ENCODE measurements around the gene ZSCAN4. TPM values are rescaled to one million over a fixed set of nuclear protein-coding genes. Genes with fewer than 3 reads are reported as not detected.

Gene ZSCAN4
- total RNA-seq, 1 experiment from 2014 or later, result not detected

GRCh38 chr19:57682226-57682766 lies 13.6 kb downstream of the ZSCAN4 start:
- ChIA-PET POLR2A (interaction anchor here (0.9 kb wide), 1 partner anchor 234 kb away, joined by 5 read pairs; the partner anchor contains the start of gene ZNF417), CTCF (interaction anchor here (0.5 to 0.6 kb wide), 2 partner anchors 7 to 50 kb away, joined by 3 read pairs; partner anchors contain the start of gene ZNF211)
- TF ChIP-seq, protein P1, sequence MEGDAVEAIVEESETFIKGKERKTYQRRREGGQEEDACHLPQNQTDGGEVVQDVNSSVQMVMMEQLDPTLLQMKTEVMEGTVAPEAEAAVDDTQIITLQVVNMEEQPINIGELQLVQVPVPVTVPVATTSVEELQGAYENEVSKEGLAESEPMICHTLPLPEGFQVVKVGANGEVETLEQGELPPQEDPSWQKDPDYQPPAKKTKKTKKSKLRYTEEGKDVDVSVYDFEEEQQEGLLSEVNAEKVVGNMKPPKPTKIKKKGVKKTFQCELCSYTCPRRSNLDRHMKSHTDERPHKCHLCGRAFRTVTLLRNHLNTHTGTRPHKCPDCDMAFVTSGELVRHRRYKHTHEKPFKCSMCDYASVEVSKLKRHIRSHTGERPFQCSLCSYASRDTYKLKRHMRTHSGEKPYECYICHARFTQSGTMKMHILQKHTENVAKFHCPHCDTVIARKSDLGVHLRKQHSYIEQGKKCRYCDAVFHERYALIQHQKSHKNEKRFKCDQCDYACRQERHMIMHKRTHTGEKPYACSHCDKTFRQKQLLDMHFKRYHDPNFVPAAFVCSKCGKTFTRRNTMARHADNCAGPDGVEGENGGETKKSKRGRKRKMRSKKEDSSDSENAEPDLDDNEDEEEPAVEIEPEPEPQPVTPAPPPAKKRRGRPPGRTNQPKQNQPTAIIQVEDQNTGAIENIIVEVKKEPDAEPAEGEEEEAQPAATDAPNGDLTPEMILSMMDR (IDR thresholded peaks at IDR 0.05), result no peak
- TF ChIP-seq TCF7L2 (IDR thresholded peaks at IDR 0.05; ENCODE audit: low read depth, low read length) (no peak), POLR2AphosphoS5 (IDR thresholded peaks at IDR 0.05; ENCODE audit: low read depth, low read length) (no peak), SIN3A (IDR thresholded peaks at IDR 0.05; ENCODE audit: borderline replicate concordance, insufficient read depth, low read depth, low read length) (no peak)
- TF ChIP-seq, protein P2, sequence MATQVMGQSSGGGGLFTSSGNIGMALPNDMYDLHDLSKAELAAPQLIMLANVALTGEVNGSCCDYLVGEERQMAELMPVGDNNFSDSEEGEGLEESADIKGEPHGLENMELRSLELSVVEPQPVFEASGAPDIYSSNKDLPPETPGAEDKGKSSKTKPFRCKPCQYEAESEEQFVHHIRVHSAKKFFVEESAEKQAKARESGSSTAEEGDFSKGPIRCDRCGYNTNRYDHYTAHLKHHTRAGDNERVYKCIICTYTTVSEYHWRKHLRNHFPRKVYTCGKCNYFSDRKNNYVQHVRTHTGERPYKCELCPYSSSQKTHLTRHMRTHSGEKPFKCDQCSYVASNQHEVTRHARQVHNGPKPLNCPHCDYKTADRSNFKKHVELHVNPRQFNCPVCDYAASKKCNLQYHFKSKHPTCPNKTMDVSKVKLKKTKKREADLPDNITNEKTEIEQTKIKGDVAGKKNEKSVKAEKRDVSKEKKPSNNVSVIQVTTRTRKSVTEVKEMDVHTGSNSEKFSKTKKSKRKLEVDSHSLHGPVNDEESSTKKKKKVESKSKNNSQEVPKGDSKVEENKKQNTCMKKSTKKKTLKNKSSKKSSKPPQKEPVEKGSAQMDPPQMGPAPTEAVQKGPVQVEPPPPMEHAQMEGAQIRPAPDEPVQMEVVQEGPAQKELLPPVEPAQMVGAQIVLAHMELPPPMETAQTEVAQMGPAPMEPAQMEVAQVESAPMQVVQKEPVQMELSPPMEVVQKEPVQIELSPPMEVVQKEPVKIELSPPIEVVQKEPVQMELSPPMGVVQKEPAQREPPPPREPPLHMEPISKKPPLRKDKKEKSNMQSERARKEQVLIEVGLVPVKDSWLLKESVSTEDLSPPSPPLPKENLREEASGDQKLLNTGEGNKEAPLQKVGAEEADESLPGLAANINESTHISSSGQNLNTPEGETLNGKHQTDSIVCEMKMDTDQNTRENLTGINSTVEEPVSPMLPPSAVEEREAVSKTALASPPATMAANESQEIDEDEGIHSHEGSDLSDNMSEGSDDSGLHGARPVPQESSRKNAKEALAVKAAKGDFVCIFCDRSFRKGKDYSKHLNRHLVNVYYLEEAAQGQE (IDR thresholded peaks at IDR 0.05; ENCODE audit: insufficient read depth in 1 of 2, low read depth in 2 of 2, low read length in 1 of 2), result no peak
- Histone ChIP-seq H3K9me3 (ENCODE audit: control insufficient read depth, insufficient read depth, low read depth, low read length) (peaks cover 52% of the 10 kb centered on the region), H3K4me1 (ENCODE audit: control insufficient read depth, insufficient read depth, low read length) (no peaks in the 10 kb centered on the region), H3K4me3 (ENCODE audit: low read depth in 2 of 2, low read length in 2 of 2) (peak overlapping the region; percentile 79 to 87), H3K27me3 (ENCODE audit: control insufficient read depth, insufficient read depth, low read length) (no peaks in the 10 kb centered on the region), H3K36me3 (ENCODE audit: control insufficient read depth, insufficient read depth, low read length) (0 out of 2 replicates have a peak, but pooled peaks cover 6% of the 10 kb centered on the region), H3K27ac (ENCODE audit: low read length) (peak overlapping the region; percentile 80)
- in situ Hi-C loops (cut with HindIII; ENCODE audit: low pct_unique_long_range_greater_than_20kb, low sequenced_read_pairs), result no loop called here
- DNase-seq (ENCODE audit: low read depth, low spot score) (no peak), ATAC-seq (peak; percentile 65; the same call in 1 of the 2 replicates)
- BruUV-seq (replicated peaks), result no TSS peak
- intact Hi-C loops (cut with micrococcal nuclease; ENCODE audit: unreplicated experiment), result no loop called here

DNA sequence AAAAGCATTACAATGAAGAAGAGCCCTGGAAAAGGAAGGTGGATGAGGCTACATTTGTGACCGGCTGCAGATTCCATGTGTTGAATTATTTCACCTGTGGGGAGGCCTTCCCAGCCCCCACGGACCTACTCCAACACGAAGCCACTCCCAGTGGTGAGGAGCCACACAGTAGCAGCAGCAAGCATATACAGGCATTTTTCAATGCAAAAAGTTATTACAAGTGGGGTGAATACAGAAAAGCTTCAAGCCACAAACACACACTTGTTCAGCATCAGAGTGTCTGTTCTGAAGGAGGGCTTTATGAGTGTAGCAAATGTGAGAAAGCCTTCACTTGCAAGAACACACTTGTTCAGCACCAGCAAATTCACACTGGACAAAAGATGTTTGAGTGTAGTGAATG lies 18.0 kb downstream of the ZSCAN4 start:
- ATAC-seq (no peak), DNase-seq (ENCODE audit: low read depth, low spot score) (no peak)
- intact Hi-C loops (cut with micrococcal nuclease; ENCODE audit: unreplicated experiment) (no loop called here), in situ Hi-C loops (cut with HindIII; ENCODE audit: low pct_unique_long_range_greater_than_20kb, low sequenced_read_pairs) (no loop called here)
- TF ChIP-seq POLR2AphosphoS5 (IDR thresholded peaks at IDR 0.05; ENCODE audit: low read depth, low read length) (no peak), TCF7L2 (IDR thresholded peaks at IDR 0.05; ENCODE audit: low read depth, low read length) (no peak), SIN3A (IDR thresholded peaks at IDR 0.05; ENCODE audit: borderline replicate concordance, insufficient read depth, low read depth, low read length) (no peak)
- TF ChIP-seq, protein P2 (IDR thresholded peaks at IDR 0.05; ENCODE audit: insufficient read depth in 1 of 2, low read depth in 2 of 2, low read length in 1 of 2), result no peak
- TF ChIP-seq, protein P1 (IDR thresholded peaks at IDR 0.05), result no peak
- no TSS peak for BruUV-seq (replicated peaks)
- peaks cover 90% of the 10 kb centered on the region for H3K9me3 ChIP-seq (ENCODE audit: control insufficient read depth, insufficient read depth, low read depth, low read length)
- no peak overlapping the region for H3K4me3 ChIP-seq (ENCODE audit: low read depth in 2 of 2, low read length in 2 of 2)
- no peak overlapping the region for H3K27ac ChIP-seq (ENCODE audit: low read length)
- no peaks in the 10 kb centered on the region for H3K4me1 ChIP-seq (ENCODE audit: control insufficient read depth, insufficient read depth, low read length)
- POLR2A ChIA-PET, result no interaction called here
- CTCF ChIA-PET, result no interaction called here
- H3K36me3 ChIP-seq (ENCODE audit: control insufficient read depth, insufficient read depth, low read length), result 0 out of 2 replicates have a peak, but pooled peaks cover 6% of the 10 kb centered on the region
- no peaks in the 10 kb centered on the region for H3K27me3 ChIP-seq (ENCODE audit: control insufficient read depth, insufficient read depth, low read length)
